NB4 (cell line): ENCODE results near the gene RASA3.
"Not testable (repeated sequence)": the region's sequence is repeated elsewhere in the genome, so short reads cannot be mapped to it uniquely, and the experiment has no call there.

ENCODE experiments used
- DNase-seq: peaks from one replicate; pipeline ENCODE4 v3.0.0; 2010; ENCODE audit warnings: low read depth
- H3K4me3 ChIP-seq: one replicate; pipeline ENCODE4 v1.5.1; 2011; ENCODE audit warnings: mild to moderate bottlenecking, low read depth, low read length, moderate library complexity
- CTCF ChIP-seq: IDR thresholded peaks from one replicate; pipeline ENCODE4 v1.5.1; 2012; ENCODE audit warnings: low read depth, low read length
- MAX ChIP-seq: IDR thresholded peaks from 2 replicates; pipeline ENCODE4 v1.6.1; 2011; ENCODE audit warnings: low read depth, low read length
- MYC ChIP-seq: IDR thresholded peaks from 2 replicates; pipeline ENCODE4 v1.6.1; 2011; ENCODE audit warnings: low read depth, low read length
- POLR2A ChIP-seq: IDR thresholded peaks from 2 replicates; pipeline ENCODE4 v1.6.1; 2011; ENCODE audit warnings: mild to moderate bottlenecking; ENCODE audit not compliant: insufficient read length; ENCODE audit errors: extremely low read depth

RASA3 gene

DNA sequence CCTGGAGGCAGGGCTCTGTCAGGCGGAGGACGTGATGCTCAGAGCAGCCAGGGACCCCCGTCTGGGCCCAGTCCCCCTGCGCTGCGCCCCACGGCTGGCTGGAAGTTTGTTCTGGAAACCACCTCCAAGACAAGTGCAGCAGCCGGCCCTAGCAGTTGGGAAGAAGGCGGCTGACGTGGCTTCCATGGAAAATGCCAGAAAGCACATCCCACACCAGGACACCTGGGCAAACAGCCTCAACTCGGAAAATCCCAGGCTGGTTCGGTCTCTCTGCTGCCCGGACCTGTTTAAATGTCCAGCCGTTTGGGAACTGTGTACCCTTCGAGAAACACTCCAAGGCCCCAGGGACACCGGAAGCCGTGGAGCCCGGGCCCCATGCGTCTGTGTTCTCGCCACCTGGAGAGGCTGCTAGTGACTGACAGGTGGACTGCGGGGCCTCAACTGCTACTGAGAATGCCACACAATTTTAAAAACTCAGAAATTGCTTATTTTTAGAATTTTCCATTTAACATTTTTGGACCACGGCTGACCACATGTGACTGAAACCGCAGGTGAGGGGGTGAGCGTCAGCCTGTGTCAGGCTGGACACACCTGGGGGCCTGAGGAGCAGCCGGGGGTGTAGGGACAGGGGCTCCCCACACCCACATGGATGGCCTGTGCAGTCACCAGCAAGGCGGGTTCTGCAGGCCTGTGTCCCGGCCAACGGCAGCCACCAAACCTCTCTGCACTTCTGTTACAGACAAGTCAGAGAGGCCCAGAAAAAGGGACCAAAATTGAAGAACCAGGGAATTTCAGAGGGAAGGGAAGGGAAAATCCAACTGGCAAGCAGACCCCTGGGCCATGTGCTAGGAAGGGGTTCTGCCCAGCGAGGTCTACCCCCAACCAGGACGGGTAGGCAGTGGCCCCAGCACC, 31.7 kb downstream of the RASA3 start:
- H3K4me3 ChIP-seq, result no peak overlapping the region
- TF ChIP-seq POLR2A, result no peak
- no peak for TF ChIP-seq CTCF
- TF ChIP-seq MYC, result no peak
- TF ChIP-seq MAX, result no peak
- no peak for DNase-seq

- peak; percentile 34 for DNase-seq
- no peak overlapping the region for H3K4me3 ChIP-seq
- no peak for TF ChIP-seq MAX
- TF ChIP-seq POLR2A, result no peak
- no peak for TF ChIP-seq MYC
- no peak for TF ChIP-seq CTCF
These were observed 32.4 kb downstream of the RASA3 start for GRCh38 chr13:114099918-114100445.

- TF ChIP-seq MYC (no peak), CTCF (no peak), POLR2A (no peak), MAX (no peak)
- DNase-seq, result peak; percentile 62
- no peak overlapping the region for H3K4me3 ChIP-seq
These were observed 33.2 kb downstream of the RASA3 start for GRCh38 chr13:114099191-114099590.

DNA sequence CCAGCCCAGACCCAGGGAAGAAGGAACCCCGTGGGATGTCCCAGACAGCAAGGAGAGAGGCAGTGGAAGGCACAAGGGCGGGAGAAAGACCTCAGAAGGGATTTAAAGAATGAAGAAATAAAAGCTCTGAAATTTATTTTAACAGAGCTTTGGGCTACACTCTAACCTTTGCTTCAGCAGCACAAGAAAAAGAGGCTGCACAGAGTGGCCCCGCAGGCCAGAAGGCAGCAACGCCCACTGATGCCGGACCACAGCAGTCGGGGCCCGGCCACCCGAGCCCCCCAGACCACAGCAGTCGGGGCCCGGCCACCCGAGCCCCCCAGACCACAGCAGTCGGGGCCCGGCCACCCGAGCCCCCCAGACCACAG, 33.8 kb downstream of the RASA3 start:
- not testable (repeated sequence) for DNase-seq, H3K4me3 ChIP-seq

DNA sequence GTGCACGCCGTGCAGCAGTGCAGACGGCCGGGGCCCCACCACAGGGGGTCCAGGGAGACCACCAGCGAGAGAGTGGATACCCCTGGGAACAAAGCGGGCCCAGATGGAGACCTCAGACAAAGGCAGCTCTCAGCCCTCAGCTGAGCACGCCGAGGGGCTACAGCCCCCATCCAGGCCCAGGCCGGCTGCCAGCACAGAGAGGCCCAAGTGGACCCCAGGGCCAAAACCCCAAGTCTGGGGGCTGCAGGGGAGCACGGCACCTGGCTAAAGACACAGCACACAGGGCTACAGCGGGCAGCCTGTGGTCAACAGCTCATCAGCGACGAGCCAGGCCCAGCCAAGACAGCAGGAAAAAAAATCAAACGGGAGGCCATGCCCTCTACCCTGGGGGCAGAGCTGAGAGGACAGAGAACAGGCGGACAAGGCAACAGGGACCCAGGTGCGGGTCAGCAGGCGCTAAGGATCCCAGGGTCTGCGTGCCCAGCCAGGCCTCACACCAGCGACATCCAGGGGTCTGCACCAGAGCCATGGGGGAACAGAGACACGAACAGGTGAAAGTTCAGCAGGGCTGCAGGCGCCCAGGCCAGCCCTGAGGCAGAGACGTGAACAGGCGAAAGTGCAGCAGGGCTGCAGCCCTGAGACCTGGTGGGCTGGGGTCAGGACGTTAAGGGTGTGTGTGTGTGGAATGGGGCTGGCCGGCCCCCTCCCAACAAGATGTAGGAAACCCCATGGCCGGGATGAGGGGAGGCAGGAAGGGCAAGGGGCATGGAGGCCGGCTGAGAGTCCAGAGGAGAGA, 34.3 kb downstream of the RASA3 start:
- H3K4me3 ChIP-seq, result no peak overlapping the region
- TF ChIP-seq POLR2A (no peak), MAX (no peak), CTCF (no peak), MYC (no peak)
- DNase-seq, result no peak

GRCh38 chr13:114097212-114097892, 35.1 kb downstream of the RASA3 start:
- no peak for TF ChIP-seq MAX
- TF ChIP-seq POLR2A, result no peak
- no peak for TF ChIP-seq CTCF
- no peak for TF ChIP-seq MYC
- no peak for DNase-seq
- no peak overlapping the region for H3K4me3 ChIP-seq
